Breast epithelium (tissue), 3 donors: ENCODE data around the gene ANKRD17.

Experiments
- POLR2A ChIP-seq: fragments of 450-650 bp; IDR thresholded peaks from one replicate; pipeline ENCODE4 v1.6.1; 2016; ENCODE audit warnings: antibody characterized with exemption, mild to moderate bottlenecking, moderate library complexity
- TF ChIP-seq, protein P1 (sequence below), 3 donors: fragments of 450-650 bp; IDR thresholded peaks; one replicate each; pipeline ENCODE4 v1.5.1; 2016 to 2017; ENCODE audit warnings: antibody characterized with exemption in 3 of 3, mild to moderate bottlenecking in 3 of 3, moderate library complexity in 3 of 3

DNA sequence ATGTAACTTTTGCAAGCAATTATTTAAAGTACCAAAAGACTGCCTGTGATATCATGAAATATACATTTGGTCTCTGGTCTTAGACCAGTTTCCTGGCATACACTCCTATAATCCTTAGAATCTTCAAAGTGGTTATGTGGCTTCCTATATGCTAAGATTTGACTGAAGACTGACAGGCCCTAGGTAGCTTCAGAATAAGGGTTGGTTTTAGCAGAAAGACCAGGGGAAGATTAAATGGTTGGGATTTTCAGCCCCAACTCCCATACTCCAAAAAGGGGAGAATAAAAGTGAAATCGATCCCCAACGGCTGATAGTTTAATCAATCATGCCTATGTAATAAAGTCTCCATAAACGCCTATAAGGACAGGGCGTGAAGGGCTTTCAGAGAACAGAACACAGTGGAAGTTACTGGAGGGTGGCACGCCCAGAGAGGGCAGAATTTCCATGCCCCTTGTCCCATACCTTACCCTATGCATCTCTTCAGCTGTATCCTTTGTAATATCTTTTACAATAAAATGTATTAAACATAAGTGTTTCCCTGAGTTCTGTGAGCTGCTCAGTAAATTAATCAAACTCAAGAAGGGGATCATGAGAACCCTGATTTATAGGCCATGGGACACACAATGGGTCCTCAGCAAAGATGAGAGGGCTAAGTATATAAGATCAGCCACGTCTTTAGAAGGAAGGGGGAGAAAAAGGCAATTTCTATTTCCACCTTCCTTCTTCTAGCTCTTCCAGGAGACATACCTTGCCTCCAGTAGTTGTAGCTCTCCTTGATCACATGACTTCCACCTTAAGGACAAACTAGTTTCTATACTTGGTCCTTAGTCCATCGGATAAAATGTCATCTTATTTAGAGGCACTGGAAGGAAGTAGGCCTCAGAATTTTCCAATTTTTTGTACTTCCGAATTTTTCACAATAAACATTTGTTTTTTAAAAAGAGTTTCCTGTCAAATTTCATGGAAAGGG lies 26.8 kb downstream of the ANKRD17 start:
- TF ChIP-seq, protein P1, sequence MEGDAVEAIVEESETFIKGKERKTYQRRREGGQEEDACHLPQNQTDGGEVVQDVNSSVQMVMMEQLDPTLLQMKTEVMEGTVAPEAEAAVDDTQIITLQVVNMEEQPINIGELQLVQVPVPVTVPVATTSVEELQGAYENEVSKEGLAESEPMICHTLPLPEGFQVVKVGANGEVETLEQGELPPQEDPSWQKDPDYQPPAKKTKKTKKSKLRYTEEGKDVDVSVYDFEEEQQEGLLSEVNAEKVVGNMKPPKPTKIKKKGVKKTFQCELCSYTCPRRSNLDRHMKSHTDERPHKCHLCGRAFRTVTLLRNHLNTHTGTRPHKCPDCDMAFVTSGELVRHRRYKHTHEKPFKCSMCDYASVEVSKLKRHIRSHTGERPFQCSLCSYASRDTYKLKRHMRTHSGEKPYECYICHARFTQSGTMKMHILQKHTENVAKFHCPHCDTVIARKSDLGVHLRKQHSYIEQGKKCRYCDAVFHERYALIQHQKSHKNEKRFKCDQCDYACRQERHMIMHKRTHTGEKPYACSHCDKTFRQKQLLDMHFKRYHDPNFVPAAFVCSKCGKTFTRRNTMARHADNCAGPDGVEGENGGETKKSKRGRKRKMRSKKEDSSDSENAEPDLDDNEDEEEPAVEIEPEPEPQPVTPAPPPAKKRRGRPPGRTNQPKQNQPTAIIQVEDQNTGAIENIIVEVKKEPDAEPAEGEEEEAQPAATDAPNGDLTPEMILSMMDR (IDR thresholded peaks at IDR 0.05), result no peak
- no peak for TF ChIP-seq POLR2A
